KOPT-K1 (cell line): Measurements from ENCODE around the gene ATG10.
A peak's percentile ranks its signal among the peaks of the same experiment; 100 is the strongest.
"Not testable (repeated sequence)": the region's sequence is repeated elsewhere in the genome, so short reads cannot be mapped to it uniquely, and the experiment has no call there.

Experiments
- H3K27ac ChIP-seq: fragments of 200-600 bp; sonication (generic); 2 replicates; pipeline ENCODE4 v1.5.1; 2016; ENCODE audit warnings: antibody characterized with exemption, mild to moderate bottlenecking, low read depth, low read length; ENCODE audit not compliant: poor library complexity, severe bottlenecking
- H3K36me3 ChIP-seq: fragments of 200-600 bp; sonication (generic); 2 replicates; pipeline ENCODE4 v1.5.1; 2017; ENCODE audit warnings: antibody characterized with exemption, mild to moderate bottlenecking, low read length, moderate library complexity; ENCODE audit not compliant: insufficient read depth
- H3K9me3 ChIP-seq: fragments of 200-600 bp; sonication (generic); 2 replicates; pipeline ENCODE4 v1.5.1; 2017; ENCODE audit warnings: antibody characterized with exemption, low read length, mild to moderate bottlenecking; ENCODE audit not compliant: insufficient read depth, poor library complexity, severe bottlenecking

ATG10 gene

GRCh38 chr5:81971712-81972491 lies at the start of gene ATG10:
Gene ATG10, plus strand, starts transcription at chr5:81972023. Its CDS starts 15,548 bp downstream, at chr5:81987571.
- Histone ChIP-seq H3K9me3 (no peaks in the 10 kb centered on the region), H3K27ac (peak within 1 kb of the TSS; percentile 94), H3K36me3 (peaks cover 8% of the 10 kb centered on the region)

- H3K36me3 ChIP-seq = no peaks in the 10 kb centered on the region
- no peak overlapping the region for H3K27ac ChIP-seq
- H3K9me3 ChIP-seq = peaks cover 8% of the 10 kb centered on the region
Measured at GRCh38 chr5:81922854-81923279, 49.0 kb upstream of the ATG10 start.

GRCh38 chr5:81924442-81924841 lies 47.4 kb upstream of the ATG10 start:
- H3K36me3 ChIP-seq = no peaks in the 10 kb centered on the region
- peaks cover 9% of the 10 kb centered on the region for H3K9me3 ChIP-seq
- H3K27ac ChIP-seq = no peak overlapping the region

GRCh38 chr5:81925009-81925408 lies 46.8 kb upstream of the ATG10 start:
- Histone ChIP-seq H3K9me3 (peaks cover 9% of the 10 kb centered on the region), H3K36me3 (no peaks in the 10 kb centered on the region), H3K27ac (no peak overlapping the region)

- H3K36me3 ChIP-seq = no peaks in the 10 kb centered on the region
- peaks cover 5% of the 10 kb centered on the region for H3K9me3 ChIP-seq
- H3K27ac ChIP-seq = no peak overlapping the region
Measured at GRCh38 chr5:81925981-81926380, 45.8 kb upstream of the ATG10 start.

GRCh38 chr5:81936066-81936465 lies 35.8 kb upstream of the ATG10 start:
- H3K9me3 ChIP-seq = peaks cover 10% of the 10 kb centered on the region
- no peak overlapping the region for H3K27ac ChIP-seq

GRCh38 chr5:81936750-81937149 lies 35.1 kb upstream of the ATG10 start:
- H3K27ac ChIP-seq = no peak overlapping the region
- peaks cover 17% of the 10 kb centered on the region for H3K9me3 ChIP-seq
- no peaks in the 10 kb centered on the region for H3K36me3 ChIP-seq

More at GRCh38 chr5:81936066-81936465, 35.8 kb upstream of the ATG10 start:
- H3K36me3 ChIP-seq = no peaks in the 10 kb centered on the region

GRCh38 chr5:81942746-81943145 lies 29.1 kb upstream of the ATG10 start:
- Histone ChIP-seq H3K27ac (no peak overlapping the region), H3K36me3 (no peaks in the 10 kb centered on the region), H3K9me3 (peaks cover 31% of the 10 kb centered on the region)

- Histone ChIP-seq H3K36me3 (no peaks in the 10 kb centered on the region), H3K27ac (no peak overlapping the region)
Measured at GRCh38 chr5:81948349-81948748, 23.5 kb upstream of the ATG10 start.

GRCh38 chr5:81949462-81949861 lies 22.4 kb upstream of the ATG10 start:
- no peak overlapping the region for H3K27ac ChIP-seq
- H3K9me3 ChIP-seq = peaks cover 4% of the 10 kb centered on the region
- no peaks in the 10 kb centered on the region for H3K36me3 ChIP-seq

More at GRCh38 chr5:81948349-81948748, 23.5 kb upstream of the ATG10 start:
- H3K9me3 ChIP-seq = peaks cover 4% of the 10 kb centered on the region

GRCh38 chr5:81950996-81951395 lies 20.8 kb upstream of the ATG10 start:
- H3K36me3 ChIP-seq = no peaks in the 10 kb centered on the region
- no peak overlapping the region for H3K27ac ChIP-seq
- H3K9me3 ChIP-seq = peaks cover 2% of the 10 kb centered on the region

GRCh38 chr5:81954796-81955195 lies 17.0 kb upstream of the ATG10 start:
- H3K9me3 ChIP-seq, H3K27ac ChIP-seq, H3K36me3 ChIP-seq: not testable (repeated sequence)

GRCh38 chr5:81958129-81958528 lies 13.7 kb upstream of the ATG10 start:
- not testable (repeated sequence) for H3K9me3 ChIP-seq, H3K27ac ChIP-seq, H3K36me3 ChIP-seq

- Histone ChIP-seq H3K9me3 (no peaks in the 10 kb centered on the region), H3K27ac (no peak overlapping the region), H3K36me3 (no peaks in the 10 kb centered on the region)
Measured at GRCh38 chr5:81961651-81962440, 10.0 kb upstream of the ATG10 start.

GRCh38 chr5:81963544-81963943 lies 8.3 kb upstream of the ATG10 start:
- Histone ChIP-seq H3K9me3 (no peaks in the 10 kb centered on the region), H3K27ac (no peak overlapping the region), H3K36me3 (no peaks in the 10 kb centered on the region)
